Endothelial cell of umbilical vein (primary cell): ENCODE measurements around the gene ALKBH7. TPM values are rescaled to one million over a fixed set of nuclear protein-coding genes. Genes with fewer than 3 reads are reported as not detected.

Experiments
- BruUV-seq: library from RNA; stranded (reverse); fragments of 400-500 nt; replicated peaks from 2 replicates; lab custom pipeline; 2021; lab: Mats Ljungman, UMichigan
- CTCF ChIA-PET: fragments of 300-600, 350-600 bp; sonication (Branson Sonifier 250); formaldehyde crosslinking; loops from one replicate; lab custom pipeline; 2021; ENCODE audit warnings: antibody characterized with exemption, inconsistent platforms; lab: Charles Lee
- POLR2A ChIA-PET: fragments of 300-600, 350-600 bp; sonication (Branson Sonifier 250); formaldehyde crosslinking; loops from one replicate; lab custom pipeline; 2021; ENCODE audit warnings: antibody characterized with exemption, inconsistent platforms; lab: Charles Lee
- DNase-seq: peaks from one replicate; pipeline ENCODE4 v3.0.0-alpha.2; 2011; ENCODE audit warnings: low read depth, low spot score
- FAIRE-seq: peaks from 2 replicates; lab custom pipeline; 2011; peaks lifted over from hg19 to GRCh38; lab: Jason Lieb, UNC
- H2AFZ ChIP-seq: 2 replicates; pipeline ENCODE4 v1.6.0; 2012; ENCODE audit warnings: low read depth, low read length, control low read depth, inconsistent platforms
- H3K27ac ChIP-seq: 2 replicates; pipeline ENCODE4 v1.5.1; 2011; ENCODE audit warnings: low read depth, mild to moderate bottlenecking, control low read depth, low read length, moderate library complexity; ENCODE audit not compliant: insufficient read depth
- H3K27me3 ChIP-seq, 2 experiments: 2 replicates each; pipeline versions ENCODE4 v1.6.0 to v1.6.1; 2011; ENCODE audit warnings: low read length in 2 of 2, mixed read lengths in 1 of 2; ENCODE audit not compliant: control insufficient read depth in 2 of 2, insufficient read depth in 2 of 2
- H3K36me3 ChIP-seq, 2 experiments: 2 replicates in 1 of 2; 3 replicates in 1 of 2; pipeline ENCODE4 v1.5.1; 2011; ENCODE audit warnings: low read length in 2 of 2, mild to moderate bottlenecking in 1 of 2, moderate library complexity in 1 of 2; ENCODE audit not compliant: control insufficient read depth in 2 of 2, insufficient read depth in 2 of 2; ENCODE audit errors: extremely low read depth in 1 of 2
- H3K4me1 ChIP-seq: 3 replicates; pipeline ENCODE4 v1.5.1; 2011; ENCODE audit warnings: mild to moderate bottlenecking, low read length; ENCODE audit not compliant: control insufficient read depth, insufficient read depth; ENCODE audit errors: extremely low read depth
- H3K4me2 ChIP-seq: 2 replicates; pipeline ENCODE4 v1.6.1; 2011; ENCODE audit warnings: low read length, control low read depth, mixed read lengths; ENCODE audit not compliant: insufficient read depth
- H3K4me3 ChIP-seq, 3 experiments: fragments of 200-600 bp in 1 of 3; sonication (generic), shearing (Covaris generic) in 1 of 3; replicated peaks in 1 of 3; 2 replicates each; pipeline ENCODE4 v1.5.1; 2011 to 2016; ENCODE audit warnings: control low read depth in 3 of 3, low read length in 3 of 3, mild to moderate bottlenecking in 2 of 3, inconsistent platforms in 1 of 3, low read depth in 1 of 3, moderate library complexity in 1 of 3; ENCODE audit not compliant: insufficient read depth in 1 of 3
- H3K79me2 ChIP-seq: 2 replicates; pipeline ENCODE4 v1.6.0; 2012; ENCODE audit warnings: low read length, inconsistent platforms; ENCODE audit not compliant: control insufficient read depth, insufficient read depth
- H3K9ac ChIP-seq: replicated peaks from 2 replicates; pipeline ENCODE3; 2011; ENCODE audit warnings: low read length, control low read depth; ENCODE audit not compliant: insufficient read depth; ENCODE audit errors: extremely low read depth
- H3K9me1 ChIP-seq: replicated peaks from 3 replicates; pipeline ENCODE4 v1.6.0; 2011; ENCODE audit warnings: mild to moderate bottlenecking, low read length; ENCODE audit not compliant: control insufficient read depth, insufficient read depth; ENCODE audit errors: extremely low read depth
- H3K9me3 ChIP-seq: replicated peaks from 2 replicates; pipeline ENCODE4 v1.5.1; 2012; ENCODE audit warnings: low read length, inconsistent platforms; ENCODE audit not compliant: control insufficient read depth, insufficient read depth
- H4K20me1 ChIP-seq: replicated peaks from 2 replicates; pipeline ENCODE3; 2011; ENCODE audit warnings: mild to moderate bottlenecking, low read length; ENCODE audit not compliant: control insufficient read depth, insufficient read depth; ENCODE audit errors: extremely low read depth
- EZH2 ChIP-seq: IDR thresholded peaks from 2 replicates; pipeline ENCODE4 v1.6.1; 2012; ENCODE audit warnings: borderline replicate concordance, low read depth, mild to moderate bottlenecking, moderate library complexity, low read length, inconsistent platforms; ENCODE audit not compliant: severe bottlenecking
- FOS ChIP-seq: IDR thresholded peaks from 2 replicates; pipeline ENCODE4 v1.6.1; 2011; ENCODE audit warnings: mild to moderate bottlenecking, low read length, moderate library complexity, borderline replicate concordance; ENCODE audit not compliant: insufficient read depth
- GATA2 ChIP-seq: IDR thresholded peaks from 2 replicates; pipeline ENCODE4 v1.7.0; 2011; ENCODE audit warnings: low read depth, mild to moderate bottlenecking, moderate library complexity, mixed read lengths, low read length; ENCODE audit not compliant: insufficient read length, insufficient read depth
- JUN ChIP-seq: IDR thresholded peaks from 2 replicates; pipeline ENCODE4 v1.6.1; 2011; ENCODE audit warnings: borderline replicate concordance, low read depth; ENCODE audit not compliant: insufficient read length, insufficient read depth
- MYC ChIP-seq: IDR thresholded peaks from one replicate; pipeline ENCODE4 v1.6.1; 2011; ENCODE audit warnings: mild to moderate bottlenecking, low read depth, low read length
- POLR2A ChIP-seq: IDR thresholded peaks from 2 replicates; pipeline ENCODE4 v1.6.1; 2012; ENCODE audit warnings: low read depth, mild to moderate bottlenecking, control low read depth, low read length
- POLR2AphosphoS5 ChIP-seq: IDR thresholded peaks from 2 replicates; pipeline ENCODE4 v1.6.1; 2012; ENCODE audit warnings: low read depth, mild to moderate bottlenecking, control low read depth, low read length, moderate library complexity; ENCODE audit not compliant: insufficient read depth
- dilution Hi-C: fragments of 300-500 bp; cut with MboI; formaldehyde crosslinking; loops from one replicate; pipeline ENCODE4 v1.15.0; 2019; ENCODE audit warnings: low sequenced_read_pairs; ENCODE audit not compliant: extremely low pct_ligation_motif_present
- intact Hi-C: fragments of 100-400 bp; cut with micrococcal nuclease; formaldehyde crosslinking; loops from one replicate; pipeline ENCODE4 v1.10.0; 2022
- polyA plus RNA-seq, 4 experiments: library from polyadenylated mRNA; depleted of rRNA in 3 of 4; stranded (reverse) in 3 of 4; unstranded in 1 of 4; fragments of >200 nt; gene quantifications; 2 replicates each; pipeline versions ENCODE4 v1.2.1 to v1.2.3, GENCODE V29; 2011 to 2012; ENCODE audit warnings: missing spikeins in 1 of 4
- total RNA-seq: library from RNA; stranded (reverse); gene quantifications from 2 replicates; pipeline ENCODE4 v1.2.3, GENCODE V29; 2021
- TF ChIP-seq, protein P1 (sequence below): IDR thresholded peaks from 2 replicates; pipeline ENCODE4 v1.6.1; 2011; ENCODE audit not compliant: insufficient read depth, insufficient read length
- TF ChIP-seq, protein P2 (sequence below), 2 donors: IDR thresholded peaks; 1 replicate in 1 of 2; 2 replicates in 1 of 2; pipeline ENCODE4 v1.5.1; 2011; ENCODE audit warnings: low read length in 2 of 2, mild to moderate bottlenecking in 2 of 2, moderate library complexity in 2 of 2, control low read depth in 1 of 2, inconsistent platforms in 1 of 2, low read depth in 1 of 2; ENCODE audit not compliant: insufficient read depth in 1 of 2; ENCODE audit errors: extremely low read depth in 1 of 2

Gene ALKBH7
- total and polyA plus RNA-seq, 2 donors (not counting 3 experiments of a cell fraction or from before 2014, with no cell fraction given): 48.8 to 59.4 TPM

- no peak overlapping the region for H3K4me2 ChIP-seq
- H3K9me3 ChIP-seq: no peaks in the 10 kb centered on the region
- TF ChIP-seq GATA2 (no peak), FOS (no peak), POLR2A (no peak), MYC (no peak), EZH2 (no peak), JUN (no peak), POLR2AphosphoS5 (no peak)
- TF ChIP-seq, protein P1, sequence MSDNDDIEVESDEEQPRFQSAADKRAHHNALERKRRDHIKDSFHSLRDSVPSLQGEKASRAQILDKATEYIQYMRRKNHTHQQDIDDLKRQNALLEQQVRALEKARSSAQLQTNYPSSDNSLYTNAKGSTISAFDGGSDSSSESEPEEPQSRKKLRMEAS: no peak
- TF ChIP-seq, protein P2, sequence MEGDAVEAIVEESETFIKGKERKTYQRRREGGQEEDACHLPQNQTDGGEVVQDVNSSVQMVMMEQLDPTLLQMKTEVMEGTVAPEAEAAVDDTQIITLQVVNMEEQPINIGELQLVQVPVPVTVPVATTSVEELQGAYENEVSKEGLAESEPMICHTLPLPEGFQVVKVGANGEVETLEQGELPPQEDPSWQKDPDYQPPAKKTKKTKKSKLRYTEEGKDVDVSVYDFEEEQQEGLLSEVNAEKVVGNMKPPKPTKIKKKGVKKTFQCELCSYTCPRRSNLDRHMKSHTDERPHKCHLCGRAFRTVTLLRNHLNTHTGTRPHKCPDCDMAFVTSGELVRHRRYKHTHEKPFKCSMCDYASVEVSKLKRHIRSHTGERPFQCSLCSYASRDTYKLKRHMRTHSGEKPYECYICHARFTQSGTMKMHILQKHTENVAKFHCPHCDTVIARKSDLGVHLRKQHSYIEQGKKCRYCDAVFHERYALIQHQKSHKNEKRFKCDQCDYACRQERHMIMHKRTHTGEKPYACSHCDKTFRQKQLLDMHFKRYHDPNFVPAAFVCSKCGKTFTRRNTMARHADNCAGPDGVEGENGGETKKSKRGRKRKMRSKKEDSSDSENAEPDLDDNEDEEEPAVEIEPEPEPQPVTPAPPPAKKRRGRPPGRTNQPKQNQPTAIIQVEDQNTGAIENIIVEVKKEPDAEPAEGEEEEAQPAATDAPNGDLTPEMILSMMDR (IDR thresholded peaks at IDR 0.05; ENCODE audit: extremely low read depth in 1 of 2, insufficient read depth in 1 of 2, low read depth in 1 of 2, low read length in 2 of 2): no peak
- no peak overlapping the region for H3K4me3 ChIP-seq
- no peak for FAIRE-seq
- H3K36me3 ChIP-seq: peaks cover 32 to 68% of the 10 kb centered on the region in 2 experiments
- intact Hi-C loops: no loop called here
- H3K4me1 ChIP-seq: no peaks in the 10 kb centered on the region
- H3K9me1 ChIP-seq: no peaks in the 10 kb centered on the region
- H3K9ac ChIP-seq: no peak overlapping the region
- ChIA-PET CTCF (interaction anchor here (0.8 to 2.0 kb wide), 3 partner anchors 14 to 291 kb away, joined by 4 to 8 read pairs (median 6); no protein-coding TSS in a partner anchor), POLR2A (no interaction called here)
- dilution Hi-C loops: no loop called here
- H4K20me1 ChIP-seq: no peaks in the 10 kb centered on the region
- H2AFZ ChIP-seq: no peak overlapping the region
- no peaks in the 10 kb centered on the region for H3K27me3 ChIP-seq
- H3K27ac ChIP-seq: no peak overlapping the region
- H3K79me2 ChIP-seq: peaks cover 33% of the 10 kb centered on the region
- no TSS peak for BruUV-seq
- DNase-seq: no peak
These were observed 44.2 kb downstream of the ALKBH7 start for GRCh38 chr19:6416658-6417405.
